Stomach (tissue), 9 donors: ENCODE measurements around the gene CD48. TPM values are rescaled to one million over a fixed set of nuclear protein-coding genes. Genes with fewer than 3 reads are reported as not detected.
A peak's percentile ranks its signal among the peaks of the same experiment; 100 is the strongest.

Experiments
- DNase-seq, 2 donors: peaks; one replicate each; pipeline versions ENCODE4 v3.0.0 to v3.0.0-alpha.2; 2013 to 2019
- H3K27ac ChIP-seq, 5 donors: fragments of 200-600 bp in 4 of 5; sonication (generic) in 4 of 5; one replicate each; pipeline ENCODE4 v1.5.1; 2013 to 2019; ENCODE audit warnings: mild to moderate bottlenecking in 1 of 5, moderate library complexity in 1 of 5
- H3K27me3 ChIP-seq, 3 donors: fragments of 200-600 bp; sonication (generic); one replicate each; pipeline ENCODE4 v1.5.1; 2017 to 2019; ENCODE audit warnings: mixed run types in 1 of 3
- H3K36me3 ChIP-seq, 4 donors: fragments of 200-600 bp; sonication (generic); 1 replicate in 3 of 4; 2 replicates in 1 of 4; pipeline ENCODE4 v1.5.1; 2016 to 2019
- H3K4me1 ChIP-seq, 4 donors: fragments of 200-600 bp; sonication (generic); one replicate each; pipeline ENCODE4 v1.5.1; 2016 to 2019
- H3K4me3 ChIP-seq, 4 donors: fragments of 200-600 bp; sonication (generic) in 3 of 4; one replicate each; pipeline ENCODE4 v1.5.1; 2016 to 2019; ENCODE audit warnings: mild to moderate bottlenecking in 1 of 4
- H3K9me3 ChIP-seq, 4 donors: fragments of 200-600 bp; sonication (generic); one replicate each; pipeline ENCODE4 v1.5.1; 2016 to 2019
- EP300 ChIP-seq: sonication (generic); formaldehyde crosslinking; IDR thresholded peaks from one replicate; pipeline ENCODE4 v1.6.1; 2017; ENCODE audit warnings: antibody characterized with exemption
- POLR2A ChIP-seq, 4 donors: fragments of 450-650 bp; IDR thresholded peaks; one replicate each; pipeline ENCODE4 v1.6.1; 2016; ENCODE audit warnings: antibody characterized with exemption in 4 of 4, control low read depth in 2 of 4, mild to moderate bottlenecking in 1 of 4, moderate library complexity in 1 of 4
- POLR2AphosphoS5 ChIP-seq, 3 donors: sonication (generic); formaldehyde crosslinking; IDR thresholded peaks; one replicate each; pipeline ENCODE4 v1.6.1; 2016; ENCODE audit warnings: antibody characterized with exemption in 3 of 3
- WGBS, 5 donors: extraction: QIAGEN DNeasy Blood & Tissue Kit in 3 of 5; methylation state at CpG; one replicate each; pipeline versions ENCODE4 v1.1.5 to v1.1.7; 2013 to 2018; 5-methylcytosine and 5-hydroxymethylcytosine counted together
- intact Hi-C: fragments of 100-400 bp; cut with DNase I; formaldehyde crosslinking; loops from one replicate; pipeline ENCODE4 v1.15.1; 2023; ENCODE audit warnings: low total_unique reads
- polyA plus RNA-seq, 3 donors: library from polyadenylated mRNA; stranded (reverse); fragments of 200-250 nt; gene quantifications; one replicate each; pipeline ENCODE4 v1.2.3, GENCODE V29; 2013
- total RNA-seq, 5 donors: library from RNA; depleted of rRNA; stranded (reverse); fragments of >200 nt; gene quantifications; one replicate each; pipeline versions ENCODE4 v1.1.0 to v1.2.3, GENCODE V29; 2014 to 2016
- TF ChIP-seq, protein P1 (sequence below), 7 experiments: fragments of 450-650 bp in 4 of 7; fragments of 200-600 bp in 3 of 7; sonication (generic) in 3 of 7; IDR thresholded peaks; one replicate each; pipeline ENCODE4 v1.5.1; 2016 to 2019; ENCODE audit warnings: antibody characterized with exemption in 7 of 7, control low read depth in 2 of 7, mild to moderate bottlenecking in 1 of 7
- donor health status: healthy with polysubstance abuse.
- donor health status: Bipolar disorder and iron deficiency.
- donor health status: healthy.

The CD48 gene
- total and polyA plus RNA-seq, 8 donors: 0.58 to 23.7 (median 8.8) TPM; not detected in 2

GRCh38 chr1:160637065-160637464, 74.6 kb downstream of the CD48 start:
- H3K27me3 ChIP-seq: no peaks in the 10 kb centered on the region
- H3K27ac ChIP-seq: peak overlapping the region in 1 of 5 donors; percentile 50
- no peak overlapping the region for H3K4me3 ChIP-seq
- DNase-seq: no peak
- WGBS, 5 donors: 89 to 94% (median 93%) methylated on average over 8 of the region's 8 CpGs
- intact Hi-C loops: no loop called here
- H3K9me3 ChIP-seq: no peaks in the 10 kb centered on the region
- no peak for TF ChIP-seq POLR2A (IDR thresholded peaks at IDR 0.05)
- no peaks in the 10 kb centered on the region for H3K36me3 ChIP-seq
- H3K4me1 ChIP-seq: peaks cover 0 to 13% (median 9%) of the 10 kb centered on the region in 4 donors

GRCh38 chr1:160636547-160636946, 75.1 kb downstream of the CD48 start:
- peaks cover 0 to 13% (median 9%) of the 10 kb centered on the region in 4 donors for H3K4me1 ChIP-seq
- DNase-seq: no peak
- H3K4me3 ChIP-seq: no peak overlapping the region
- intact Hi-C loops: no loop called here
- 85 to 90% (median 87%) methylated on average over 3 of the region's 3 CpGs for WGBS, 5 donors
- TF ChIP-seq, protein P1, sequence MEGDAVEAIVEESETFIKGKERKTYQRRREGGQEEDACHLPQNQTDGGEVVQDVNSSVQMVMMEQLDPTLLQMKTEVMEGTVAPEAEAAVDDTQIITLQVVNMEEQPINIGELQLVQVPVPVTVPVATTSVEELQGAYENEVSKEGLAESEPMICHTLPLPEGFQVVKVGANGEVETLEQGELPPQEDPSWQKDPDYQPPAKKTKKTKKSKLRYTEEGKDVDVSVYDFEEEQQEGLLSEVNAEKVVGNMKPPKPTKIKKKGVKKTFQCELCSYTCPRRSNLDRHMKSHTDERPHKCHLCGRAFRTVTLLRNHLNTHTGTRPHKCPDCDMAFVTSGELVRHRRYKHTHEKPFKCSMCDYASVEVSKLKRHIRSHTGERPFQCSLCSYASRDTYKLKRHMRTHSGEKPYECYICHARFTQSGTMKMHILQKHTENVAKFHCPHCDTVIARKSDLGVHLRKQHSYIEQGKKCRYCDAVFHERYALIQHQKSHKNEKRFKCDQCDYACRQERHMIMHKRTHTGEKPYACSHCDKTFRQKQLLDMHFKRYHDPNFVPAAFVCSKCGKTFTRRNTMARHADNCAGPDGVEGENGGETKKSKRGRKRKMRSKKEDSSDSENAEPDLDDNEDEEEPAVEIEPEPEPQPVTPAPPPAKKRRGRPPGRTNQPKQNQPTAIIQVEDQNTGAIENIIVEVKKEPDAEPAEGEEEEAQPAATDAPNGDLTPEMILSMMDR (IDR thresholded peaks at IDR 0.05): no peak
- TF ChIP-seq POLR2A (IDR thresholded peaks at IDR 0.05) (no peak), EP300 (no peak), POLR2AphosphoS5 (IDR thresholded peaks at IDR 0.05) (no peak)
- no peaks in the 10 kb centered on the region for H3K36me3 ChIP-seq
- no peaks in the 10 kb centered on the region for H3K9me3 ChIP-seq
- H3K27me3 ChIP-seq: no peaks in the 10 kb centered on the region
- H3K27ac ChIP-seq: no peak overlapping the region

DNA sequence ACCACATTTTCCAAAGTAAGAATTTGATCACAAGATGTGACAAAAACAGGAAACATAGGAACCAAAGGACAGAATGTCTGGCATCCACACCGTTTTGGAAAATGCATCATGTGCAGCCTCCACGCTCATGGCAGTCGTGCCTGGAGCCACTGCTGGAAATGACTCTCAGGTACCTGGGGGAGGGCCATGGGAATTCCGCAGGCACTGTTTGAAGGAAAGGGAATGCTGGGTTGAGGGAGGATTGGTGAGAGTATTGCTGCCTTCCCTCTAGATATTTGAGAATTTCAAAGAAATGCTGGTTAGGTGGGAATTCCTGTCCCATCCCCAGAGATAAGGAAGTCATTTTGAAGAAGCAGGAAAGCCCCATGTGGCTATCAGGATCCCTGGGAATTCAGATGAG, 75.5 kb downstream of the CD48 start:
- intact Hi-C loops: no loop called here
- Histone ChIP-seq H3K27me3 (no peaks in the 10 kb centered on the region), H3K27ac (no peak overlapping the region), H3K36me3 (no peaks in the 10 kb centered on the region), H3K4me1 (peaks cover 0 to 13% (median 10%) of the 10 kb centered on the region in 4 donors), H3K9me3 (no peaks in the 10 kb centered on the region), H3K4me3 (no peak overlapping the region)
- TF ChIP-seq EP300: no peak
- no peak for TF ChIP-seq POLR2A (IDR thresholded peaks at IDR 0.05)
- TF ChIP-seq, protein P1 (IDR thresholded peaks at IDR 0.05): no peak
- no peak for TF ChIP-seq POLR2AphosphoS5 (IDR thresholded peaks at IDR 0.05)
- 80 to 91% (median 83%) methylated on average over 4 of the region's 4 CpGs for WGBS, 5 donors
- DNase-seq: no peak

DNA sequence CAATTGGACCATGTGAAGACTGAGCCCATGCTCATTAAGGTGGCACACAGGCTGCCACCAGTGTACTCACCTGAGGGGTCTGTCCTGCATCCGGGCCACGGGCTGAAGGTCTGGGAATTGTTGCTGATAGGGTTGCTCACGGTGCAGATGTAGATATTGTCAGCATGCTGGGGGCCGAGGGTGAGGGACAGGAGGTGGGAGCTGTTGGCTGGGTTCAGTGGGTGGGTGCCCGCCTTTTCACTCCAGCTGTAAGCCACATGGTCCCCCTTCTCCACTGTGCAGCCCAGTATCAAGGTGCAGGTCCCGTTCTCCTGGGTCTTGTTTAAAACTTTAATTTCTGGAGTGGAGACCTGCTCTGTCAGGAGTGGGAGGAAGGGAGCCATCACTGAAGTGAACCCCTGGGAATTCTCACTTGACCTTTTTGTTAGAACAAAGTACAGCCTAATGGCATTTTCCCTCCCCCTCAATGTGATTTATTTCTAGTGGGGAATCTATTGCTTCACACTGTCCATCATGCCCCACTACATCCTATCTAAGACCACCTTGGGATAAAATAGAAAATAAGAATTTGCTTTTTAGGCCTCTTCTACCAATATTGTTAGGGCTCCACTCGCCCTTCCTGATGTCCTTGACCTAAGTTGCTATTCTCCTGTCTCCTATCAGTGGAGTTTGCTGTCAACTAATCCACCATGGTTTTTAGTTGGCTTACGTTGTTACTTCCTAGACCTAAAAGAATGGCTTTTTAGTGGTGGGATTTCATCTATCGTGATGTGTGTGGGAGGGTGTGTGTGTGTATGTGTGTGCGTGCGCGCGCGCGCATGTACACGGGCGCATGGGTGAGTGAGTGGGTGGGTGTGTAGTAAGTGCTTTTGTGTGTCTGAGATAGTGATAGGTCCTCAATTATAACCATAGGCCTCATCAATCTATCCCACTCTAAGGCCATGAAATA, 76.8 kb downstream of the CD48 start:
- no peak for DNase-seq
- 88 to 94% (median 92%) methylated on average over 17 of the region's 17 CpGs for WGBS, 5 donors
- no peaks in the 10 kb centered on the region for H3K27me3 ChIP-seq
- intact Hi-C loops: no loop called here
- no peaks in the 10 kb centered on the region for H3K36me3 ChIP-seq
- no peak overlapping the region for H3K27ac ChIP-seq
- H3K4me1 ChIP-seq: peaks cover 6 to 21% (median 11%) of the 10 kb centered on the region in 4 donors
- H3K9me3 ChIP-seq: no peaks in the 10 kb centered on the region
- no peak overlapping the region for H3K4me3 ChIP-seq
- TF ChIP-seq, protein P1 (IDR thresholded peaks at IDR 0.05): no peak
- TF ChIP-seq EP300: no peak
- TF ChIP-seq POLR2AphosphoS5 (IDR thresholded peaks at IDR 0.05): no peak
- TF ChIP-seq POLR2A (IDR thresholded peaks at IDR 0.05): no peak
